ENCODE data around the gene CHKB. TPM values are rescaled to one million over a fixed set of nuclear protein-coding genes. Genes with fewer than 3 reads are reported as not detected.

The CHKB gene
- total RNA-seq, 2 experiments from 2014 or later = 76.2 to 76.3 TPM

DNA sequence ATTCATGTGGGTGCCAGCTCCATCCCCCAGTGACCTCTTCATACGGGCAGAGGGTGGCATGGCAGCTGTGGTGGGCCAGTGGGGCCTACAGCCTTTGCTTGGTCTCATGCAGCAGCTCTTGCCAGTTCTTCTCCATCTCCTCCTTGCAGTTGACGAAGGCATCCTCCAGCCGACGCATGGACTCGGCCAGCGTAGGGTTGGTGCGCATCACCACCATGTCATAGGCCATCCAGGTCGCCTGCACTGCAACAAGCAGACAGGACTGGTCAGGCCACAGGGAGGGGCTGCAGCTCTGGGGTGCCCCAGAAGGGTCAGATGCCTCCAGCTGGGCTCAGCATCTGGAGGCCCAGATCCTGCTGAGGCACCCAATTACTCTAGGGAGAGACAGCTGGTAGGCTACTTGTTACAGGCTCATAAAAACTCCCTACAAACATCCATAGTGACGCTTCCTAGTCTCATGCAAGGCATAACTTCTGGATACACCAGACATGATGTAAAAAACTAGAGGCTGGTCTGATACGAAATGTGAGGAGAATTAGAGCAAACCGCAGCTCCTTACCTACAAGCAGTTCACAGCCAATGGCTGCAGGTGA is 31.4 kb downstream of the CHKB start:
- no peak for DNase-seq
- CTCF ChIA-PET = interaction anchor here (1.6 to 2.8 kb wide), 2 partner anchors 12 to 26 kb away, joined by 9 to 13 read pairs; partner anchors contain the start of genes SCO2 and SYCE3
- Mint-ChIP-seq H3K27ac (no peak overlapping the region), H3K4me3 (no peak overlapping the region), H3K4me1 (ENCODE audit: low read depth) (peaks cover 18% of the 10 kb centered on the region), H3K9me3 (no peaks in the 10 kb centered on the region), H3K36me3 (peaks cover 2% of the 10 kb centered on the region), H3K27me3 (no peaks in the 10 kb centered on the region)
- POLR2A ChIA-PET = interaction anchor here (1.2 to 7.5 kb wide), 4 partner anchors 12 to 76 kb away, joined by 3 to 71 read pairs (median 6); partner anchors contain the start of genes ARSA, SCO2 and TYMP
- intact Hi-C loops (cut with micrococcal nuclease) = no loop called here

DNA sequence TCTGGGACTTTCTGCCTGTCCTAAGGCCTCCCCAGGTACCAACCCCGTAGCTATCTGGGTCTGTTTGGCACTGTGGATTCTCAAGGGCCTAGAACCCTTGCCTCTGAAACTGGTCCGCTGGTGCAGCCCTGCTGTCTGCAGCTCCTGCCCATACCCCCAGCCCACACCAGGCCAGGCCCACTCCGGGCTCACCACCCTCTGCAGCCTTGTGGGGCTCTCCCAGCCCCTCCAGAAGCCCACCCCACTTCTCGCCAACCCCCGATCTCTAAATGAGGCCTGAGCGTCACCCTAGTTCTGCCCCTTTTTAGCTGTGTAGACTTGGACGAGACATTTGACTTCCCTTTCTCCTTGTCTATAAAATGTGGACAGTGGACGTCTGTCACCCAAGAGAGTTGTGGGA is 32.3 kb downstream of the CHKB start:
- H3K9me3 Mint-ChIP-seq = no peaks in the 10 kb centered on the region
- no peak overlapping the region for H3K27ac Mint-ChIP-seq
- intact Hi-C loops (cut with micrococcal nuclease) = no loop called here
- H3K4me3 Mint-ChIP-seq = peak overlapping the region; percentile 29
- DNase-seq = no peak
- POLR2A ChIA-PET = interaction anchor here (1.2 to 7.5 kb wide), 4 partner anchors 11 to 77 kb away, joined by 3 to 71 read pairs (median 6); partner anchors contain the start of genes ARSA, SCO2 and TYMP
- peaks cover 2% of the 10 kb centered on the region for H3K36me3 Mint-ChIP-seq
- H3K27me3 Mint-ChIP-seq = no peaks in the 10 kb centered on the region
- CTCF ChIA-PET = interaction anchor here (0.6 to 2.8 kb wide), 4 partner anchors 13 to 71 kb away, joined by 3 to 13 read pairs (median 6); partner anchors contain the start of genes SCO2 and SYCE3
- peaks cover 27% of the 10 kb centered on the region for H3K4me1 Mint-ChIP-seq (ENCODE audit: low read depth)

DNA sequence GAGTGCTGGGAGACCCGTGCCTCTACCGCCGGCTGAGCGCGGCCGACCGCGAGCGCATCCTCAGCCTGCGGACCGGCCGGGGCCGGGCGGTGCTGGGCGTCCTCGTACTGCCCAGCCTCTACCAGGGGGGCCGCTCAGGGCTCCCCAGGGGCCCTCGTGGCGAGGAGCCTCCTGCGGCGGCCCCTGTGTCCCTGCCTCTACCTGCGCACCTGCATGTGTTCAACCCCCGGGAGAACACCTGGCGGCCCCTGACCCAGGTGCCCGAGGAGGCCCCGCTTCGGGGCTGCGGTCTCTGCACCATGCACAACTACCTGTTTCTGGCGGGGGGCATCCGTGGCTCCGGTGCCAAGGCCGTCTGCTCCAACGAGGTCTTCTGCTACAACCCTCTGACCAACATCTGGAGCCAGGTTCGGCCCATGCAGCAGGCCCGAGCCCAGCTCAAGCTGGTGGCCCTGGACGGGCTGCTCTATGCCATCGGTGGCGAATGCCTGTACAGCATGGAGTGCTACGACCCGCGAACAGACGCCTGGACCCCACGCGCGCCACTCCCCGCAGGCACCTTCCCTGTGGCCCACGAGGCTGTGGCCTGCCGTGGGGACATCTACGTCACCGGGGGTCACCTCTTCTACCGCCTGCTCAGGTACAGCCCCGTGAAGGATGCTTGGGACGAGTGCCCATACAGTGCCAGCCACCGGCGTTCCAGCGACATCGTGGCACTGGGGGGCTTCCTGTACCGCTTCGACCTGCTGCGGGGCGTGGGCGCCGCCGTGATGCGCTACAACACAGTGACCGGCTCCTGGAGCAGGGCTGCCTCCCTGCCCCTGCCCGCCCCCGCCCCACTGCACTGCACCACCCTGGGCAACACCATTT is 33.5 kb downstream of the CHKB start:
- H3K9me3 Mint-ChIP-seq = no peaks in the 10 kb centered on the region
- no peaks in the 10 kb centered on the region for H3K27me3 Mint-ChIP-seq
- intact Hi-C loops (cut with micrococcal nuclease) = loop anchor here (1.0 kb wide), 1 partner anchor 13 kb away; the partner anchor contains the start of gene SYCE3
- peak overlapping the region; percentile 76 for H3K4me3 Mint-ChIP-seq
- POLR2A ChIA-PET = interaction anchor here (0.8 to 7.5 kb wide), 8 partner anchors 10 to 72 kb away, joined by 4 to 71 read pairs (median 10); partner anchors contain the start of genes SCO2, SYCE3 and TYMP
- peaks cover 38% of the 10 kb centered on the region for H3K4me1 Mint-ChIP-seq (ENCODE audit: low read depth)
- H3K36me3 Mint-ChIP-seq = peaks cover 2% of the 10 kb centered on the region
- no peak for DNase-seq
- peak overlapping the region; percentile 83 for H3K27ac Mint-ChIP-seq
- CTCF ChIA-PET = interaction anchor here (0.8 to 4.9 kb wide), 12 partner anchors 8 to 72 kb away, joined by 3 to 46 read pairs (median 4); partner anchors contain the start of genes CHKB, LMF2, NCAPH2 and SCO2

DNA sequence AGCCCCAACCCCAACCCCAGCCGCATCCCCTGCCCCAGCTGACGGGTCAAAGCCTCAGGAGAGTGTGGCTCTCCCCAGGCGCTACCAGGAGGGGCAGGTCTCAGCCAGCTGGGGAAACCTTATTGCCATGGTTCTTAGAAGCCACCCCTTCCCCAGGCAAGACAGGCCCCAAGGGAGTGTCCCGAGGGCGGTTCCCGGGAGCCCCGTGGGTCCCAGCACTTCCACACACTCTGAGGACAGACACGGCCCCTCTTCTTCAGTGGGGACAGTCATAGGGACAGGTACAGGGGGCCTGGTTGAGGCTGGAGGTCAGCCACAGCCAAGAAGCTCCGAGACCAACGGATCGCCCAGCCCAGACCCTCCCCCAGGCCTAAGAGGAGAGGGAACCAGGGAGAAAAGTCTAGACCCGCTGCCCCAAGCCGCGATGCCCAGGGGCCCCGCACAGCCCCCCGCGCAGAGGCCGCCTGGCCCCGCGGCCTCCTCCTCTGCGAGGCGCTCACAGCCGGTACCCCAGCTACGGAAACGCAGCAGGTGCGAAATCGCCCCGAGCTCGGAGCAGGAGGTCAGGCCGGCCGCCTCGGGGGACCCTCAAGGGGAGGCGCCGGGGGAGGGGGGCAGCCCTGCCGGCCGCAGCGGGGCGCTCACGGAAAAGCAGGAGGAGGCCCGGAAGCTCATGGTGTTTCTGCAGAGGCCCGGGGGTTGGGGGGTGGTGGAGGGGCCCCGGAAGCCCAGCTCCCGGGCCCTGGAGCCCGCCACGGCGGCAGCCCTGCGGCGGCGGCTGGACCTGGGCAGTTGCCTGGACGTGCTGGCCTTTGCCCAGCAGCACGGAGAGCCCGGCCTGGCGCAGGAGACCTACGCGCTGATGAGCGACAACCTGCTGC is 34.4 kb downstream of the CHKB start:
- intact Hi-C loops (cut with micrococcal nuclease) = loop anchor here (1.0 kb wide), 1 partner anchor 14 kb away; the partner anchor contains the start of gene SYCE3
- POLR2A ChIA-PET = interaction anchor here (0.8 to 7.5 kb wide), 8 partner anchors 9 to 73 kb away, joined by 4 to 71 read pairs (median 10); partner anchors contain the start of genes SCO2, SYCE3 and TYMP
- Mint-ChIP-seq H3K9me3 (no peaks in the 10 kb centered on the region), H3K4me3 (peak overlapping the region; percentile 73), H3K4me1 (ENCODE audit: low read depth) (peaks cover 38% of the 10 kb centered on the region), H3K27ac (peak overlapping the region; percentile 78), H3K36me3 (peaks cover 2% of the 10 kb centered on the region), H3K27me3 (no peaks in the 10 kb centered on the region)
- peak; percentile 73 for DNase-seq
- CTCF ChIA-PET = interaction anchor here (0.8 to 4.9 kb wide), 14 partner anchors 9 to 79 kb away, joined by 3 to 46 read pairs (median 4); partner anchors contain the start of genes ARSA, CHKB, LMF2 and NCAPH2

DNA sequence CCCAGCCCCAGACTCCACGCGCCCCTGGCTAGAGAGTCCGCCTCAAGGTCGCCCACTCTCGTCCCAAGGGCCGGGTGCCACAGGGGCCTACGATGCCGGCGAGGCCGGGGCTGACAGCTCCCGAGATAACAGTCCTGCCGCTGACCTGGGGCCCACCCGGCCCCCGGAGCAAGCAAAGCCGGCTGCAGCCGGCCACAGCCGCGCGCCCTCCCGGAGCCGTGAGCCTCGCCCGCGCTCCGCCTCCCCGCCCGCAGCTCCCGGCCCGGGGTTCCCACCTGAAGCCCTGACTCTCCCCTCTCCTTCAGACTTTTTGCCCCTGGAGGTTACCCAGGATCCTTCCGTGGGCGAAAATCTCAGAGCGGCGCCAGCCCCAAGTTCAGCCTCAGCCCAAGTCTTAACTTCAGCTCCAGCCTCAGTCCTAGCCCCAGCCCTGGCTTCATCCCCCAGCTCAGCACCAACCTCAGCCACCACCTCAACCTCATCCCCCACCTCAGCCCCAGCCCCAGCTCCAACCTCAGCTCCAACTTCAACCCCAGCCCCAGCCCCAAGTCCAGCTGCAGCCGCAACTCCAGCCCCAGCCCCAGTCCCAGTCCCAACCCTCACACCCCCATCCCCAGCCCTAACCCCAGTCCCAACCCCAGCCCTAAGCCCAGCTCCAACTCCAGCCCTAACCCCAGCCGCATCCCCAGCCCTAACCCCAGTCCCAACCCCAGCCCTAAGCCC is 35.2 kb downstream of the CHKB start:
- H3K36me3 Mint-ChIP-seq = peaks cover 5% of the 10 kb centered on the region
- CTCF ChIA-PET = interaction anchor here (0.9 to 4.9 kb wide), 9 partner anchors 8 to 80 kb away, joined by 3 to 46 read pairs (median 11); partner anchors contain the start of genes ARSA, CHKB, SCO2 and SYCE3
- intact Hi-C loops (cut with micrococcal nuclease) = no loop called here
- H3K9me3 Mint-ChIP-seq = peaks cover 2% of the 10 kb centered on the region
- DNase-seq = no peak
- no peak overlapping the region for H3K4me3 Mint-ChIP-seq
- POLR2A ChIA-PET = interaction anchor here (0.8 to 7.5 kb wide), 7 partner anchors 8 to 73 kb away, joined by 4 to 71 read pairs (median 11); partner anchors contain the start of genes SCO2, SYCE3 and TYMP
- no peak overlapping the region for H3K27ac Mint-ChIP-seq
- H3K27me3 Mint-ChIP-seq = no peaks in the 10 kb centered on the region
- peaks cover 42% of the 10 kb centered on the region for H3K4me1 Mint-ChIP-seq (ENCODE audit: low read depth)

DNA sequence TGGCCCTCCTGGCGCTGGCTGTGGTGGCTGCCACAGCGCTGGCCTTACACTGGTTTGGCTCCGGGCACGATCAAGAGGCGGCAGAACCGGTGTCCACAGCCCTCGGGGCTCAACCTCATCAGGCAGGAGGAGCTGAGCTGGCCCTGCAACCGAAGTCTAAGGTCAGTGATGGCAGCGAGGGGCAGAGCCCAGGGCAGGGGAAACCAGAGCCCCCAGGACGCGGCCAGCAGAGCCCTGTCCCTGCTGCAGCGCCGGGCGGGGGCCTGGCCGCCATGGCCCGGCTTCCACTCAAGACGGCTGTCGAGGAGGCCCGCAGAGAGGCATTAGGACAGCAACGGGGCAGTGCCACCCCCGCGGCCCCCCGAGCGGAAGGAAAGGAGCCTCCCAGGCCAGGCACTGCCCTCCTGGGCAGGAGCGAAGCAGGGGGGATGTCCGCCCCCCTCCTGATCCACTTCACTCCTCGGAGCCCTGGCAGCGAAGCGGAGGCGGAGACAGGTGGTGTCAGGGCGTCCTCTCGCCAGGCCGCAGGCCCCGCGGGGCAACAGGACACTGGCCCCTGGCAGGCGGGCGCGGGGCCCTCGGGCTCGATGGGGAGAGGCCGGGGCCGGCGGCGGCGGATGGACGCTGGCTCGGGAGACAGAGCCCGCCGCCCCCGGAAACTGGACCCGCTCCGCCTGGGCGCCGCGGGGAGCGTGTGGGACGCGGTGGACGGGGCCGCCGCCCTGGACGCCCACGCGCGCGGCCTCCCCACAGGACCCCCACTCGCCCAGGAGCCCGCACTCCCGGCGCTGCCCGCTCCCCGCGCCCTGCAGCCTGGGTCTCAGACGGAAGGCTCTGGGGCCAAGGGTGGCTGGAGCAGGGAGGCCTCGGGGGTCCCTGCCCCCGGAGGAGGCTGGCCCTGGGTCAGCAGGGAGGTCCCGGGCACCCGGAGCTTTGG is 36.1 kb downstream of the CHKB start:
- Mint-ChIP-seq H3K36me3 (peaks cover 5% of the 10 kb centered on the region), H3K27ac (peak overlapping the region; percentile 64), H3K27me3 (no peaks in the 10 kb centered on the region), H3K4me3 (peak overlapping the region; percentile 46), H3K9me3 (peaks cover 2% of the 10 kb centered on the region), H3K4me1 (ENCODE audit: low read depth) (peaks cover 50% of the 10 kb centered on the region)
- DNase-seq = no peak
- intact Hi-C loops (cut with micrococcal nuclease) = no loop called here
- CTCF ChIA-PET = interaction anchor here (1.5 to 4.9 kb wide), 7 partner anchors 11 to 75 kb away, joined by 5 to 46 read pairs (median 11); partner anchors contain the start of genes SCO2 and SYCE3
- POLR2A ChIA-PET = interaction anchor here (2.2 to 7.5 kb wide), 3 partner anchors 7 to 20 kb away, joined by 9 to 71 read pairs (median 22); partner anchors contain the start of genes SCO2 and TYMP

DNA sequence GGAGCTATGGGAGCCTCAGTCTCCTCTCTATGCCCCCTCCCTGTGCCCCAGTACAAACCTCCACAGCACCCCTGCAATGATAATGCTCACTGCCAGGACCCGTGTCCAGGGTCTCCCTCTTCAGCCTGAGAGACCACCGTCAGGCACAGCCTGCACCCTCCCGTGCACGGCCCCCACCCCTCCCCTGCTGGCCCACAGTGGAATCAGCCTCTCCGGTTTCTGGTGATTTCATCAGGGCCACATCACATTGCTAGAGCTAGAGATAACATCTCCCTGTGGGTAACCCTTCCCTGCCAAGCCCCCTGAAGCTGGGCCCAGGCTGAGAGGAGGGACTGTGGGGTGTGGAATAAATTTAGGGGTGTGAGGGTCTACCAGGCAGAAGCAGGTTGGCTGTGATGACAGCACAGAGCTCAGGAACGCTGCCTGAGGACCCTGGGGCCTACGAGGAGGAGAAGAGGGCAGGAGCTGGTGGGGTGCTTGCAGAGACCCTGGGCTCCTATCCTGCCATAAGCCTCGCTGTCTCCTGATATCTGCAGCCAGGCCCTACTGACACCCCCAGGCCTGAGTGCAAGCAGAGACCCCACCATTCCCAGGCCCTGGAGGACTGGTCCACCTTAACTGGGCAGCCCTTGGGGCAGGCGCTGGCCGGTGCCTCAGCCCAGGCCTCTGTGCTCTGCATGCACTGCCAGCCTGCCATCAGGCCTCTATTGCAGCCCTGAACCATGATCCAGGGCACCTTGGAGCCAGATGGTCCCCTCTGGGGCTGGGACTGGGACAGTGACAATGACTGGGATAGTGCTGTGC is 36.9 kb downstream of the CHKB start, which contains the start of gene KLHDC7B:
TSS of gene KLHDC7B (plus strand) at position 378 of the 804 bp plus-strand sequence. CDS start at position 723, 345 bp downstream.
- peak; percentile 66 for DNase-seq
- CTCF ChIA-PET = interaction anchor here (0.8 to 4.9 kb wide), 7 partner anchors 10 to 75 kb away, joined by 3 to 46 read pairs (median 7); partner anchors contain the start of genes SCO2, SYCE3 and TYMP
- POLR2A ChIA-PET = interaction anchor here (2.2 to 7.5 kb wide), 2 partner anchors 13 to 19 kb away, joined by 9 to 71 read pairs; partner anchors contain the start of genes SCO2 and TYMP

DNA sequence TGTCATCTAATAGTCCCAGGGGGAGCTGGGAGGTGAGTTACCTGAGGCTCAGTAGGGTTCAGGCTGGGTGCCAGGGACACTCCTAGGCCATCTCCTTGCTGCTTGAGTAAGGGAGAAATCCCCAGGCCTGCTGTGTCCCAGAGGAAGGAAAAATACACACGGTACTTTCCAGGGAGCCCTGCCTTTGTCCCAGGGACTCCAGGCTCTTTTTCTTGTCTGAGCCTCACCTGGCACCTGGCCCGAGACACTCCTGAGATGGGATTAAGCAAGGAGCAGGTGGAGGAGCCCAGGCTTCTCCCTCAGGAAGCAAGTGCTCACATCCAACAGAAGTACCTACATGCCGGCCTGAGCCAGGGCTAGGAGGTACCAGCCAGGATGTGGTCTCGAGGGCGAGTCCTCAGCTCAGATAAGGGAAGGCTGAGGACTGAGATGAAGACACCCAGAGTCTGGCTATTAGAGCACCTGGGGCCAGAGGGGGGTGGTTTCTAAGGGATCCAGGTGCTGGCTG is 37.8 kb downstream of the CHKB start:
- H3K27ac Mint-ChIP-seq = peak overlapping the region; percentile 76
- peak; percentile 56 for DNase-seq
- CTCF ChIA-PET = interaction anchor here (0.8 to 4.9 kb wide), 8 partner anchors 9 to 147 kb away, joined by 3 to 46 read pairs (median 6); partner anchors contain the start of genes SCO2, SYCE3 and TYMP
- H3K4me3 Mint-ChIP-seq = peak overlapping the region; percentile 59
- POLR2A ChIA-PET = interaction anchor here (0.8 to 7.5 kb wide), 4 partner anchors 12 to 72 kb away, joined by 3 to 71 read pairs (median 6); partner anchors contain the start of genes SCO2 and TYMP
- H3K36me3 Mint-ChIP-seq = peaks cover 4% of the 10 kb centered on the region
- intact Hi-C loops (cut with micrococcal nuclease) = loop anchor here (1.0 to 2.0 kb wide), 2 partner anchors 14 to 18 kb away; partner anchors contain the start of genes SYCE3 and TYMP
- peaks cover 53% of the 10 kb centered on the region for H3K4me1 Mint-ChIP-seq (ENCODE audit: low read depth)
- peaks cover 2% of the 10 kb centered on the region for H3K9me3 Mint-ChIP-seq
- no peaks in the 10 kb centered on the region for H3K27me3 Mint-ChIP-seq

More for the DNA sequence above, 36.9 kb downstream of the CHKB start, which contains the start of gene KLHDC7B:
- Mint-ChIP-seq H3K4me3 (peak within 1 kb of the TSS; percentile 46), H3K36me3 (peaks cover 6% of the 10 kb centered on the region), H3K27me3 (no peaks in the 10 kb centered on the region), H3K9me3 (peaks cover 2% of the 10 kb centered on the region), H3K27ac (peak within 1 kb of the TSS; percentile 76), H3K4me1 (ENCODE audit: low read depth) (peaks cover 55% of the 10 kb centered on the region)
- intact Hi-C loops (cut with micrococcal nuclease) = loop anchor here (2.0 kb wide), 1 partner anchor 15 kb away; the partner anchor contains the start of gene TYMP
